Measurements from ENCODE around the gene USP32.

USP32 gene

GRCh38 chr17:60167065-60167741, 224.7 kb downstream of the USP32 start:
- no peak for DNase-seq

GRCh38 chr17:60165971-60166370, 226.0 kb downstream of the USP32 start:
- no peak for DNase-seq

GRCh38 chr17:60165223-60165622, 226.7 kb downstream of the USP32 start:
- no peak for DNase-seq

GRCh38 chr17:60164697-60165096, 227.2 kb downstream of the USP32 start:
- no peak for DNase-seq

- DNase-seq: no peak
Measured at GRCh38 chr17:60164164-60164563, 227.8 kb downstream of the USP32 start.

- DNase-seq: no peak
Measured at GRCh38 chr17:60163108-60163784, 228.7 kb downstream of the USP32 start.

GRCh38 chr17:60161598-60162330, 230.2 kb downstream of the USP32 start:
- DNase-seq: no peak

- DNase-seq: no peak
Measured at GRCh38 chr17:60160829-60161501, 231.0 kb downstream of the USP32 start.

GRCh38 chr17:60159479-60159866, 232.5 kb downstream of the USP32 start:
- DNase-seq: no peak

GRCh38 chr17:60158751-60159478, 233.0 kb downstream of the USP32 start:
- no peak for DNase-seq

GRCh38 chr17:60157487-60158040, 234.4 kb downstream of the USP32 start:
- no peak for DNase-seq

GRCh38 chr17:60156746-60157145, 235.2 kb downstream of the USP32 start:
- DNase-seq: no peak

- no peak for DNase-seq
Measured at GRCh38 chr17:60155815-60156214, 236.1 kb downstream of the USP32 start.

GRCh38 chr17:60155427-60155814, 236.5 kb downstream of the USP32 start:
- DNase-seq: no peak

GRCh38 chr17:60154616-60155426, 237.1 kb downstream of the USP32 start:
- no peak for DNase-seq

- DNase-seq: no peak
Measured at GRCh38 chr17:60153606-60154390, 238.1 kb downstream of the USP32 start.

GRCh38 chr17:60151355-60151754, 240.6 kb downstream of the USP32 start:
- DNase-seq: no peak

- DNase-seq: no peak
Measured at GRCh38 chr17:60149691-60150582, 242.0 kb downstream of the USP32 start, which contains the start of gene CA4. TSS of gene CA4 (plus strand) at chr17:60149973. CDS start at chr17:60150035, 62 bp downstream.

GRCh38 chr17:60148373-60148772, 243.6 kb downstream of the USP32 start:
- no peak for DNase-seq
